K562 (cell line): ENCODE results near the gene PXN. TPM values are rescaled to one million over a fixed set of nuclear protein-coding genes. Genes with fewer than 3 reads are reported as not detected.

Experiments used
- JUN ChIP-seq, 2 experiments: sonication (generic) in 1 of 2; formaldehyde crosslinking in 1 of 2; IDR thresholded peaks; 2 replicates each; pipeline versions ENCODE4 v1.6.1 to v1.8.0; 2012 to 2022; ENCODE audit warnings: borderline replicate concordance in 2 of 2, mild to moderate bottlenecking in 2 of 2, improper control_type of control experiment in 1 of 2, low read depth in 1 of 2, low read length in 1 of 2, missing genetic modification reagents in 1 of 2
- NBN ChIP-seq: fragments of 450-650 bp; IDR thresholded peaks from 2 replicates; pipeline ENCODE4 v1.6.1; 2016; ENCODE audit warnings: low read depth, mild to moderate bottlenecking
- RUNX1 ChIP-seq: sonication (generic); IDR thresholded peaks from 2 replicates; pipeline ENCODE4 v1.6.1; 2016; ENCODE audit warnings: antibody characterized with exemption, low read depth
- ZKSCAN8 ChIP-seq: fragments of 200-800 bp; sonication (Bioruptor generic); IDR thresholded peaks from 2 replicates; pipeline ENCODE4 v1.6.1; 2016; ENCODE audit warnings: missing genetic modification characterization, missing compliant biosample characterization
- ZNF764 ChIP-seq: fragments of 250-450 bp; sonication (Bioruptor Pico); IDR thresholded peaks from 2 replicates; pipeline ENCODE4 v1.4.0; 2020; ENCODE audit warnings: low read depth, mild to moderate bottlenecking, moderate library complexity
- polyA plus RNA-seq, 8 experiments: library from polyadenylated mRNA; depleted of rRNA in 4 of 8; stranded (reverse) in 5 of 8; unstranded in 3 of 8; fragments of >200 nt; fragmentation: Nextera tagmentation in 2 of 8; fragmentation: Illumina TruSeq in 1 of 8; extraction: Ambion mirVana in 2 of 8; extraction: Trizol in 1 of 8; gene quantifications; 2 replicates each; pipeline versions ENCODE4 v1.2.1 to v1.2.3, GENCODE V29; 2011 to 2014; ENCODE audit warnings: inconsistent platforms in 1 of 8, missing spikeins in 1 of 8
- total RNA-seq, 7 experiments: library from RNA; depleted of rRNA in 6 of 7; stranded (reverse); fragments of >200 nt in 6 of 7; fragmentation: Illumina TruSeq in 2 of 7; extraction: Trizol in 2 of 7; gene quantifications; 2 replicates each; pipeline versions ENCODE4 v1.2.1 to v1.2.3, GENCODE V29; 2011 to 2021; ENCODE audit warnings: low replicate concordance in 1 of 7
- TF ChIP-seq, protein P1 (sequence below): sonication (generic); formaldehyde crosslinking; IDR thresholded peaks from 2 replicates; pipeline ENCODE4 v1.8.0; 2023; ENCODE audit warnings: missing genetic modification reagents, mild to moderate bottlenecking, borderline replicate concordance
- TF ChIP-seq, protein P2 (sequence below), 2 experiments: fragments of 450-650 bp; formaldehyde crosslinking in 1 of 2; IDR thresholded peaks; 2 replicates each; pipeline versions ENCODE4 v1.4.0 to v1.6.1; 2014 to 2020; ENCODE audit warnings: mild to moderate bottlenecking in 2 of 2, borderline replicate concordance in 1 of 2, low read depth in 1 of 2
- TF ChIP-seq, protein P3 (sequence below): fragments of 250-450 bp; sonication (Bioruptor Pico); IDR thresholded peaks from 2 replicates; pipeline ENCODE4 v1.4.0; 2020; ENCODE audit warnings: borderline replicate concordance
- TF ChIP-seq, protein P4 (sequence below): fragments of 450-650 bp; IDR thresholded peaks from 2 replicates; pipeline ENCODE4 v1.6.1; 2017; ENCODE audit warnings: antibody characterized with exemption

Gene PXN
- total and polyA plus RNA-seq, 9 of the 15 experiments (the other 6 are each of a cell fraction or from before 2014, with no cell fraction given): 4.0 to 74.1 (median 18.6) TPM

DNA sequence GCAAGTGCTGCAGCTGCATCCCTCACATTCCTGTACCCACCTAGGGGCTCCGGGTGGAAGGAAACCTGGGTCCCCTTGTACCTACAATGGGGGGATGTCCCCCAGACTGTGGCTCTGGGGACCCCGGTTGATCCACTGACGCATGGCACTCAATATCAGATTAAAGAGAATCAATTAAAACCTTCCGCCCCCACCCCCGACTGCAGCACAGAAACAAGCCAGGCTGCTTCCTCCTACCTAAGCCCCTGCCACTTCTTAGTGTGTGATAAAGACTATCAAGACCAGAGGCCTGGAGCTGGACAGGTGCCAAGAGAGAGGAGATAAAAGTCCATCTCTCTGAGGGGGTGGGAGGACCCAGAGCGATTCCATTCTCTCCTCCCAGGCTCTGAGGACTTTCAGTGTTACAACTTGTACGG, 36.5 kb downstream of the PXN start (continued):
- TF ChIP-seq, protein P1, sequence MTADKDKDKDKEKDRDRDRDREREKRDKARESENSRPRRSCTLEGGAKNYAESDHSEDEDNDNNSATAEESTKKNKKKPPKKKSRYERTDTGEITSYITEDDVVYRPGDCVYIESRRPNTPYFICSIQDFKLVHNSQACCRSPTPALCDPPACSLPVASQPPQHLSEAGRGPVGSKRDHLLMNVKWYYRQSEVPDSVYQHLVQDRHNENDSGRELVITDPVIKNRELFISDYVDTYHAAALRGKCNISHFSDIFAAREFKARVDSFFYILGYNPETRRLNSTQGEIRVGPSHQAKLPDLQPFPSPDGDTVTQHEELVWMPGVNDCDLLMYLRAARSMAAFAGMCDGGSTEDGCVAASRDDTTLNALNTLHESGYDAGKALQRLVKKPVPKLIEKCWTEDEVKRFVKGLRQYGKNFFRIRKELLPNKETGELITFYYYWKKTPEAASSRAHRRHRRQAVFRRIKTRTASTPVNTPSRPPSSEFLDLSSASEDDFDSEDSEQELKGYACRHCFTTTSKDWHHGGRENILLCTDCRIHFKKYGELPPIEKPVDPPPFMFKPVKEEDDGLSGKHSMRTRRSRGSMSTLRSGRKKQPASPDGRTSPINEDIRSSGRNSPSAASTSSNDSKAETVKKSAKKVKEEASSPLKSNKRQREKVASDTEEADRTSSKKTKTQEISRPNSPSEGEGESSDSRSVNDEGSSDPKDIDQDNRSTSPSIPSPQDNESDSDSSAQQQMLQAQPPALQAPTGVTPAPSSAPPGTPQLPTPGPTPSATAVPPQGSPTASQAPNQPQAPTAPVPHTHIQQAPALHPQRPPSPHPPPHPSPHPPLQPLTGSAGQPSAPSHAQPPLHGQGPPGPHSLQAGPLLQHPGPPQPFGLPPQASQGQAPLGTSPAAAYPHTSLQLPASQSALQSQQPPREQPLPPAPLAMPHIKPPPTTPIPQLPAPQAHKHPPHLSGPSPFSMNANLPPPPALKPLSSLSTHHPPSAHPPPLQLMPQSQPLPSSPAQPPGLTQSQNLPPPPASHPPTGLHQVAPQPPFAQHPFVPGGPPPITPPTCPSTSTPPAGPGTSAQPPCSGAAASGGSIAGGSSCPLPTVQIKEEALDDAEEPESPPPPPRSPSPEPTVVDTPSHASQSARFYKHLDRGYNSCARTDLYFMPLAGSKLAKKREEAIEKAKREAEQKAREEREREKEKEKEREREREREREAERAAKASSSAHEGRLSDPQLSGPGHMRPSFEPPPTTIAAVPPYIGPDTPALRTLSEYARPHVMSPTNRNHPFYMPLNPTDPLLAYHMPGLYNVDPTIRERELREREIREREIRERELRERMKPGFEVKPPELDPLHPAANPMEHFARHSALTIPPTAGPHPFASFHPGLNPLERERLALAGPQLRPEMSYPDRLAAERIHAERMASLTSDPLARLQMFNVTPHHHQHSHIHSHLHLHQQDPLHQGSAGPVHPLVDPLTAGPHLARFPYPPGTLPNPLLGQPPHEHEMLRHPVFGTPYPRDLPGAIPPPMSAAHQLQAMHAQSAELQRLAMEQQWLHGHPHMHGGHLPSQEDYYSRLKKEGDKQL (CRISPR knock-in tag): no peak
- TF ChIP-seq JUN (IDR thresholded peaks at IDR 0.05; ENCODE audit: borderline replicate concordance, low read depth, low read length) (no peak), JUN (CRISPR knock-in tag; IDR thresholded peaks at IDR 0.05; ENCODE audit: borderline replicate concordance) (no peak), ZKSCAN8 (no peak), NBN (no peak), ZNF764 (CRISPR knock-in tag) (no peak), RUNX1 (no peak)
- TF ChIP-seq, protein P2, sequence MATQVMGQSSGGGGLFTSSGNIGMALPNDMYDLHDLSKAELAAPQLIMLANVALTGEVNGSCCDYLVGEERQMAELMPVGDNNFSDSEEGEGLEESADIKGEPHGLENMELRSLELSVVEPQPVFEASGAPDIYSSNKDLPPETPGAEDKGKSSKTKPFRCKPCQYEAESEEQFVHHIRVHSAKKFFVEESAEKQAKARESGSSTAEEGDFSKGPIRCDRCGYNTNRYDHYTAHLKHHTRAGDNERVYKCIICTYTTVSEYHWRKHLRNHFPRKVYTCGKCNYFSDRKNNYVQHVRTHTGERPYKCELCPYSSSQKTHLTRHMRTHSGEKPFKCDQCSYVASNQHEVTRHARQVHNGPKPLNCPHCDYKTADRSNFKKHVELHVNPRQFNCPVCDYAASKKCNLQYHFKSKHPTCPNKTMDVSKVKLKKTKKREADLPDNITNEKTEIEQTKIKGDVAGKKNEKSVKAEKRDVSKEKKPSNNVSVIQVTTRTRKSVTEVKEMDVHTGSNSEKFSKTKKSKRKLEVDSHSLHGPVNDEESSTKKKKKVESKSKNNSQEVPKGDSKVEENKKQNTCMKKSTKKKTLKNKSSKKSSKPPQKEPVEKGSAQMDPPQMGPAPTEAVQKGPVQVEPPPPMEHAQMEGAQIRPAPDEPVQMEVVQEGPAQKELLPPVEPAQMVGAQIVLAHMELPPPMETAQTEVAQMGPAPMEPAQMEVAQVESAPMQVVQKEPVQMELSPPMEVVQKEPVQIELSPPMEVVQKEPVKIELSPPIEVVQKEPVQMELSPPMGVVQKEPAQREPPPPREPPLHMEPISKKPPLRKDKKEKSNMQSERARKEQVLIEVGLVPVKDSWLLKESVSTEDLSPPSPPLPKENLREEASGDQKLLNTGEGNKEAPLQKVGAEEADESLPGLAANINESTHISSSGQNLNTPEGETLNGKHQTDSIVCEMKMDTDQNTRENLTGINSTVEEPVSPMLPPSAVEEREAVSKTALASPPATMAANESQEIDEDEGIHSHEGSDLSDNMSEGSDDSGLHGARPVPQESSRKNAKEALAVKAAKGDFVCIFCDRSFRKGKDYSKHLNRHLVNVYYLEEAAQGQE (IDR thresholded peaks at IDR 0.05; ENCODE audit: borderline replicate concordance): no peak; the same call in 1 of the 2 replicates
- TF ChIP-seq, protein P2 (CRISPR knock-in tag; IDR thresholded peaks at IDR 0.05; ENCODE audit: low read depth): no peak
- TF ChIP-seq, protein P3, sequence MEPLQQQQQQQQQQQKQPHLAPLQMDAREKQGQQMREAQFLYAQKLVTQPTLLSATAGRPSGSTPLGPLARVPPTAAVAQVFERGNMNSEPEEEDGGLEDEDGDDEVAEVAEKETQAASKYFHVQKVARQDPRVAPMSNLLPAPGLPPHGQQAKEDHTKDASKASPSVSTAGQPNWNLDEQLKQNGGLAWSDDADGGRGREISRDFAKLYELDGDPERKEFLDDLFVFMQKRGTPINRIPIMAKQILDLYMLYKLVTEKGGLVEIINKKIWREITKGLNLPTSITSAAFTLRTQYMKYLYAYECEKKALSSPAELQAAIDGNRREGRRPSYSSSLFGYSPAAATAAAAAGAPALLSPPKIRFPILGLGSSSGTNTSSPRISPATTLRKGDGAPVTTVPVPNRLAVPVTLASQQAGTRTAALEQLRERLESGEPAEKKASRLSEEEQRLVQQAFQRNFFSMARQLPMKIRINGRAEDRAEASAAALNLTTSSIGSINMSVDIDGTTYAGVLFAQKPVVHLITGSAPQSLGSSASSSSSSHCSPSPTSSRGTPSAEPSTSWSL: no peak
- TF ChIP-seq, protein P4, sequence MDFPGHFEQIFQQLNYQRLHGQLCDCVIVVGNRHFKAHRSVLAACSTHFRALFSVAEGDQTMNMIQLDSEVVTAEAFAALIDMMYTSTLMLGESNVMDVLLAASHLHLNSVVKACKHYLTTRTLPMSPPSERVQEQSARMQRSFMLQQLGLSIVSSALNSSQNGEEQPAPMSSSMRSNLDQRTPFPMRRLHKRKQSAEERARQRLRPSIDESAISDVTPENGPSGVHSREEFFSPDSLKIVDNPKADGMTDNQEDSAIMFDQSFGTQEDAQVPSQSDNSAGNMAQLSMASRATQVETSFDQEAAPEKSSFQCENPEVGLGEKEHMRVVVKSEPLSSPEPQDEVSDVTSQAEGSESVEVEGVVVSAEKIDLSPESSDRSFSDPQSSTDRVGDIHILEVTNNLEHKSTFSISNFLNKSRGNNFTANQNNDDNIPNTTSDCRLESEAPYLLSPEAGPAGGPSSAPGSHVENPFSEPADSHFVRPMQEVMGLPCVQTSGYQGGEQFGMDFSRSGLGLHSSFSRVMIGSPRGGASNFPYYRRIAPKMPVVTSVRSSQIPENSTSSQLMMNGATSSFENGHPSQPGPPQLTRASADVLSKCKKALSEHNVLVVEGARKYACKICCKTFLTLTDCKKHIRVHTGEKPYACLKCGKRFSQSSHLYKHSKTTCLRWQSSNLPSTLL: no peak
